ENCODE data around the gene ZBTB20. TPM values are rescaled to one million over a fixed set of nuclear protein-coding genes. Genes with fewer than 3 reads are reported as not detected.

The ZBTB20 gene
- total RNA-seq, 2 donors from 2014 or later = 55.3 to 61.2 TPM

DNA sequence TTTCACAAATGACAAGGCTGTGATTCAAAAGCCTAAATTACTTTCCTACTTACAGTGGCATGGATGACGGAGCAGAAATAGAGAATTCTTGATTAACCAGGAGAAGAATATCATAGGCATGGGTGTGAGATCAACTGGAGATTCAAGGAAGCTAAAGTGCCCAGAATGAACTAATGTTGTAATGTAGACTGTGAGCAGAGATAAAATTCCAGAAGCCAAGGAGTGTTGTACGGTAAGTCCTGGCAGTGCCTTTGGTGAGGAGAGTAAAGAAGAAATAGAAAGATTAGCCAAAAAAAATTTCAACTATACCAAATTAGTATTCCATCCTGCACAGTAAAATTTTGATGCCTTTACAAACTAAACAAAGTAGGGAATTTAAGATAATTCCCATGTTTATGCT is 75.9 kb downstream of the ZBTB20 start:
- DNase-seq (no peak), ATAC-seq (no peak)
- Mint-ChIP-seq H3K27me3 (no peaks in the 10 kb centered on the region), H3K27ac (no peak overlapping the region), H3K4me3 (no peak overlapping the region), H3K36me3 (ENCODE audit: low read depth) (peaks cover 6% of the 10 kb centered on the region), H3K4me1 (peaks cover 19% of the 10 kb centered on the region)
- no peaks in the 10 kb centered on the region for H3K9me3 ChIP-seq (ENCODE audit: control insufficient read depth, low read length, poor library complexity, severe bottlenecking)

DNA sequence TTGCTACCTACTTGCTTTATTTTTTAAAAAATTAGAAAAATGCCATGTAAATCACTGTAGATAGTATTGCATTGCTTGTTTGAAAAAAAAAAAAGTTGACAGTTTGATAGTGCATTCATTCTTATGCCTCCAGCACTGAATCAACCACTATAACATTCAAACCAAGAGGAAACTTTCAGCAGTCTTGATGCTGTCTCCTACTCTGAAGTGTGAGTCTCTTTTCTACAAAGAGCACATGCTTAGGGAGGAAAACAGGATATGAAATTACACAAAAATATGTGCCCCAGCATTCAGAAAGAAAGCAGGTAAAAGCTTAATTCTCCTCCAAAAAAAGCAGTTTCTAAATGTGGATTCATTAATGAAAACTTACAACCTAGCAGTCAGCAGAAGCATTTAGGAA is 78.3 kb downstream of the ZBTB20 start:
- H3K27me3 Mint-ChIP-seq = no peaks in the 10 kb centered on the region
- DNase-seq (no peak), ATAC-seq (no peak)
- H3K36me3 Mint-ChIP-seq (ENCODE audit: low read depth) = peaks cover 8% of the 10 kb centered on the region
- peaks cover 17% of the 10 kb centered on the region for H3K4me1 Mint-ChIP-seq
- peak overlapping the region; percentile 47 for H3K27ac Mint-ChIP-seq
- H3K4me3 Mint-ChIP-seq = no peak overlapping the region
- H3K9me3 ChIP-seq (ENCODE audit: control insufficient read depth, low read length, poor library complexity, severe bottlenecking) = no peaks in the 10 kb centered on the region

DNA sequence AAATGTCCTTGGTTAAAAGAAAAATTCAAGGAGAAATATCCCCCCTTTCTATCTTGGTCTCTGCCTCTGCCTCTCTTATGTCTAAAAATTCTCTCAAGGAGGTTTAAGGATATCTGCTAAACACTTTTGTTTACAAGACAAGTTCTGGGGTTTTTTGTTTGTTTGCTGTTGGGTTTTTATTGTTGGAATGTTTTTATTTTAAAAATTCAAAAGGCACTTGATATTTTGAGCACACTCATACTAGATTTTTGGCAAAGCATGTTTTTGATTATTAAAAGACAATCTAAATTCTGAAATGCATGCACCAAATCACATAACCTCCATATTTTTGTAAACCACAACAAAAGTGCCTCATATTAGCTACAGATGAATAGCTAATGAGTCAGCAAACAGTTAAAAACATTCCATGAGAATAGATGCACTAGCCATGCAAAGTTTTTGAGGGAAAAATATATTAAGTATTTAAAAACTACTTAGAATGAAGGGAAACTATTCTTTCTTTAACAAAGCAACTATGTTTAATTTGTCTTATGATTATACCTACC is 84.6 kb downstream of the ZBTB20 start:
- Mint-ChIP-seq H3K4me1 (peaks cover 7% of the 10 kb centered on the region), H3K36me3 (ENCODE audit: low read depth) (peaks cover 4% of the 10 kb centered on the region)

DNA sequence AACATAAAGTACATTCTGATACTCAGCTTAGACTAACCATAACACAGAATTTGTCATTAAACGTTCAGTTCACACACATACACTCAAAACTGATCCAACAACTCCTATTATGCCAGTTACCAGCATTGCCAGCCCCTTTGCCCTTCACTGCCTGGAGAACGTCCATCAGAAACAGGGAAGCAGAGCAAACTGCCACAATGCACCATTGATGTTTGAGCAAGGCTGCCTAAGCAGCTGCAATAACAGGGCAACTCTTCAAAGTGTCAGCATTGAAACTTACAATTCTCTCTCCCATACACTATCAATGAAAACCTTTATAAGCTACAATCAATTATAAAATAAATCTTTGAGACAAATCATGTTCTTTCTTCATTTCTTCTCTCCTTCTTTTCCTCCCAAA is 85.1 kb downstream of the ZBTB20 start:
- no peaks in the 10 kb centered on the region for H3K9me3 ChIP-seq (ENCODE audit: control insufficient read depth, low read length, poor library complexity, severe bottlenecking)
- Mint-ChIP-seq H3K36me3 (ENCODE audit: low read depth) (peaks cover 4% of the 10 kb centered on the region), H3K4me3 (no peak overlapping the region), H3K4me1 (peaks cover 8% of the 10 kb centered on the region), H3K27ac (peak overlapping the region; percentile 12), H3K27me3 (no peaks in the 10 kb centered on the region)
- ATAC-seq (no peak), DNase-seq (no peak)

More for the DNA sequence above, 84.6 kb downstream of the ZBTB20 start:
- no peak for DNase-seq
- peak overlapping the region; percentile 12 for H3K27ac Mint-ChIP-seq
- H3K27me3 Mint-ChIP-seq = no peaks in the 10 kb centered on the region
- no peak for ATAC-seq
- H3K9me3 ChIP-seq (ENCODE audit: control insufficient read depth, low read length, poor library complexity, severe bottlenecking) = no peaks in the 10 kb centered on the region
- no peak overlapping the region for H3K4me3 Mint-ChIP-seq

DNA sequence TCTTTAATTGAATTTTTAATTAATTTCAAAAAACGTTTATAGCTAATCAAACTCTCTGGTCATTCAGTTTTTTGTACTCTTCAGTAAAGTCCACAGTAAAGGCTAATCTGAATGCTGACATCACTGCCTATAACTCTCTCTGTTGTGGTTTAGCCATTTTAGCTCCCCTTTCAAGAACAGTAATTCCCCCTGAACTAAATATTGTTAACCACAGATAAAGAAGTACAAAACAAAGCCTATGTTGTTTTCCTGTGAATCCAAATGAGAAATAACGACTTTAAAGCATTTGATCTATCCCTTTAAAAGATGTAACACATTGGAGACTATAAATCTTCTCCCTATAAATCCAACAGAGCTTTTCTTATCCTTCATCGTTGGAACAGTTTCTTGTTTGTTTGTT is 94.2 kb downstream of the ZBTB20 start:
- ATAC-seq = no peak
- DNase-seq = no peak
- no peaks in the 10 kb centered on the region for H3K27me3 Mint-ChIP-seq
- H3K9me3 ChIP-seq (ENCODE audit: control insufficient read depth, low read length, poor library complexity, severe bottlenecking) = no peaks in the 10 kb centered on the region
- peaks cover 7% of the 10 kb centered on the region for H3K4me1 Mint-ChIP-seq
- no peaks in the 10 kb centered on the region for H3K36me3 Mint-ChIP-seq (ENCODE audit: low read depth)
- no peak overlapping the region for H3K4me3 Mint-ChIP-seq
- no peak overlapping the region for H3K27ac Mint-ChIP-seq

DNA sequence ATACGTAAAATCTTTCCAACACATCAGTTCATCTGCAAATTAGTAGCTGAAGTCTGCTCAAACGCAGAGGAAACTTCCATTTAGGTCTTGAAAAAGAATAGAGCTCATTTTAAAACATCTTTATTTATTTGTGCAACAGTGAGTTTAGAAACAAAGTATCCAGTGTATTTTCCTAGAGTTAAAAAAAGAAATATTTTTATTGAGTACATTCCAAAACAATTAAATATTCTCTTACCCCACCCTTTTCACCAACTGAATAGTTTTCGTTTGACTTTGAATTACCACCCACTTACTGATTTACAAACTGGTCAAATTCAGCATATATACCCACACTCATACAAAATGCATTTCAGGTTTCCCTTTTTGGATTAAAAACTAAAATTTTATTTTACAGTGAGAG is 104.7 kb downstream of the ZBTB20 start:
- peak overlapping the region; percentile 76 for H3K27ac Mint-ChIP-seq
- no peak for DNase-seq
- H3K4me3 Mint-ChIP-seq = no peak overlapping the region
- no peak for ATAC-seq
- peaks cover 18% of the 10 kb centered on the region for H3K4me1 Mint-ChIP-seq
- no peaks in the 10 kb centered on the region for H3K9me3 ChIP-seq (ENCODE audit: control insufficient read depth, low read length, poor library complexity, severe bottlenecking)
- peaks cover 3% of the 10 kb centered on the region for H3K36me3 Mint-ChIP-seq (ENCODE audit: low read depth)
- no peaks in the 10 kb centered on the region for H3K27me3 Mint-ChIP-seq

DNA sequence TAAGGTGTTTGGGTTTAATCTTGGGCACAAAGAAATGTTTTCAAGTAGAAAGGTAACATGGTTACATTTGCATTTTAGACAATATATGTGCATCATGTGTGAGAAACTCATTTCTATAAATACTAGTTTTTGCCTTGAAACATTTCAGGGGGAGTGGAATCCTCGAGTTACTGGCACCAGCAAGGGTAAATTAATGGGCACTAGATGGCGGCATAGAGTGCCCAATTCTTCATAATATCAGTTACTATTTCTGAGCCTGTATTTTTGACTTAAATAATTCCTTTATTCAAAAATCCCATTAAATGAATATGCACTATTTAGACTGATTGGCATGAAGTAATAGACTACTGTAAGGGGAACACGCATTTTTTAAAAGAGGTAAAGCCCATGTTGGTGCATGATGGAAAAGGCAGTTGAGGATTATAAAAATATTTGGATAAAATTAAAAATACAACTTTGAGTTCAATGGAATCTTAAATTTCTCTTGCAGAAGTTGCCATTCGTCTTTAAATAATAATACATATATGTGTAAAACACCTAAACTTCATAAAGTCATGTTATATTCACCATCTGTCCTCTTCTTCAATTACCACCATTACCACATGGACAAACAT is 106.3 kb downstream of the ZBTB20 start:
- H3K36me3 Mint-ChIP-seq (ENCODE audit: low read depth) = peaks cover 3% of the 10 kb centered on the region
- H3K27ac Mint-ChIP-seq = no peak overlapping the region
- H3K4me3 Mint-ChIP-seq = no peak overlapping the region
- peaks cover 18% of the 10 kb centered on the region for H3K4me1 Mint-ChIP-seq
- H3K9me3 ChIP-seq (ENCODE audit: control insufficient read depth, low read length, poor library complexity, severe bottlenecking) = no peaks in the 10 kb centered on the region
- H3K27me3 Mint-ChIP-seq = no peaks in the 10 kb centered on the region
- DNase-seq (peak in 1 of 3 donors; percentile 26), ATAC-seq (peak; percentile 59)

DNA sequence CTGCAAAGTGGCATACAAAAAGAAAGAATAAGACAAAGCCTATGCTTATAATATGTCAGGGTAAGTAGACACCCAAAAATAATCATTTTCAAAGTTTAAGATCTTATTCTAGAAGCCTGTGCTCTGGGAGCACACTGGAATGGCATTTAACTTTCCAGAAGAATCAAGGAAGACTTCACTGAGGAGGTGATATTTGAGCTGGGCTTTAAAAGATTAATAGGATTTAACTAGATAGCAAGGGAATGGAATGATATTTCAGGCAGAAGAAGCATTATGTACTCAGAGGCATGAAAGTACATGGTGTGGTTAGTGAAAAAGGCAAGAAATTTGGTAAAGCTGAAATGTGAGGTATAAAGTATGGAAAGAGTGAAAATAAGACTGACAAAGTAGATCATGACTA is 106.8 kb downstream of the ZBTB20 start:
- Mint-ChIP-seq H3K27me3 (no peaks in the 10 kb centered on the region), H3K27ac (no peak overlapping the region)

DNA sequence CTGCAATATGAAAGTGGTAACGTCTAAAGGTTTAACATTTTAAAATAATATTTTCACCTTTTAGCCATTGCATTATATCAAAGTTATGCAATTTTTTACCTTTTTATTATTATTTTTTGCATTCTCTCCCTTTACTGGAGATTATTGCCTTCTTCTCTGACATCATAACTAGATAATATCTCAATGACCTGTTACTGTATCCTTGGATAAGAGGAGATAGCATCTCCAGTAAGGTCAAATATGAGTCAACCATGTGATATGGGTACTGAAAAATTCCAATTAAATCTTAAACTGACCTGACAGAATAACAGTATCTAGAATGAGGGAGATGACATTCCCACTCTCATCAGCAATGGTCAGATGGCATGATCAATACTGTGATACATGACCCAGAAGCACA is 108.3 kb downstream of the ZBTB20 start:
- no peak for DNase-seq
- H3K36me3 Mint-ChIP-seq (ENCODE audit: low read depth) = peaks cover 5% of the 10 kb centered on the region
- H3K27me3 Mint-ChIP-seq = no peaks in the 10 kb centered on the region
- peaks cover 18% of the 10 kb centered on the region for H3K4me1 Mint-ChIP-seq
- H3K4me3 Mint-ChIP-seq = no peak overlapping the region
- no peak for ATAC-seq
- no peak overlapping the region for H3K27ac Mint-ChIP-seq
- no peaks in the 10 kb centered on the region for H3K9me3 ChIP-seq (ENCODE audit: control insufficient read depth, low read length, poor library complexity, severe bottlenecking)

More for the DNA sequence above, 106.8 kb downstream of the ZBTB20 start:
- no peaks in the 10 kb centered on the region for H3K9me3 ChIP-seq (ENCODE audit: control insufficient read depth, low read length, poor library complexity, severe bottlenecking)
- DNase-seq (no peak), ATAC-seq (no peak)
- H3K36me3 Mint-ChIP-seq (ENCODE audit: low read depth) = peaks cover 3% of the 10 kb centered on the region
- H3K4me1 Mint-ChIP-seq = peaks cover 18% of the 10 kb centered on the region
- H3K4me3 Mint-ChIP-seq = no peak overlapping the region

DNA sequence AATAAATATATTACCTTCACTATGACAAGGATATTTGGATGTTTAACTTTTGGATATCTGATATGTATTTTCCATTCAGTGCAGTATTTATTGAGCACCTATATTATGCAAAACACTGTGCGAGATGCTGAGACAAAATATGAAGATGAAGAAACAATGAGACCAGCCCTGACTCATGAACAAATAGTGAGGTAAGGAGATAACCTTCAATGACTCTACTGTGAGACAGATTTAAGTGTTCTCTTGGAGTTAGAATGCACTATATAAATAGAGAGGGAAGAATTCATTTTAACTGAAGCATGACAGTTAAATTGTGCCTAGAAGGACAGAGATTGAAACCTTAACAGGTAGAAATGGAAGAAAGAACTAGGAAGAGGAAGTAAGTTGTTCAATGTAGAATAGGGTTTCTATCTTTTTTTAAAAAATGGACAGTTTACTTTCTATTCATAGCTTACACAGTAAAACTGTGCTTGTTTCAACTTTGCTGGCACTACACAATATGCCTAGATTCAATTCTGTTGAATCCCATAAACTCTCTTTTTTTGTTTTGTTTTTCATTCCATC is 124.2 kb downstream of the ZBTB20 start:
- peaks cover 11% of the 10 kb centered on the region for H3K4me1 Mint-ChIP-seq
- ATAC-seq = no peak
- no peak overlapping the region for H3K27ac Mint-ChIP-seq
- no peaks in the 10 kb centered on the region for H3K27me3 Mint-ChIP-seq
- peaks cover 5% of the 10 kb centered on the region for H3K36me3 Mint-ChIP-seq (ENCODE audit: low read depth)
- no peak overlapping the region for H3K4me3 Mint-ChIP-seq
- no peaks in the 10 kb centered on the region for H3K9me3 ChIP-seq (ENCODE audit: control insufficient read depth, low read length, poor library complexity, severe bottlenecking)
- DNase-seq = no peak

DNA sequence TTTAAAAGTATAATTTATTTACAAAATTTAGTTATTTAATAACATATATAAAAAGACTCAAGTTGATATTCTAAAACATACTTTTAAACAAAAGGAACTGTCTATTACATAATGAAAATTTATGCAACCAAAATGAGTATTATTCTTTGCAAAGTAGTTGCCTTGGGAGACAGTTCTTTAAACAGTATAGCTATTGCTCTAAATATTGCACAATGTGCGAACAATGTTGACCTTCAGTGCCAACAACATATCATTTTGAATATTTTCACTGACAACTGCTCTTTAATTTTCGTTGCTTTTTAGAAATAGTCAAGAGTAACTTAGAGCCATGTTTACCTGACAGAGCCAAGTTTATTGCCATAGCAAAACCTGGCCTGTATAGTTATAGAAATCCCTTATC is 124.9 kb downstream of the ZBTB20 start:
- Mint-ChIP-seq H3K36me3 (ENCODE audit: low read depth) (peaks cover 5% of the 10 kb centered on the region), H3K27ac (no peak overlapping the region), H3K27me3 (no peaks in the 10 kb centered on the region), H3K4me3 (no peak overlapping the region), H3K4me1 (peaks cover 11% of the 10 kb centered on the region)
- H3K9me3 ChIP-seq (ENCODE audit: control insufficient read depth, low read length, poor library complexity, severe bottlenecking) = no peaks in the 10 kb centered on the region
- no peak for DNase-seq
- ATAC-seq = no peak

DNA sequence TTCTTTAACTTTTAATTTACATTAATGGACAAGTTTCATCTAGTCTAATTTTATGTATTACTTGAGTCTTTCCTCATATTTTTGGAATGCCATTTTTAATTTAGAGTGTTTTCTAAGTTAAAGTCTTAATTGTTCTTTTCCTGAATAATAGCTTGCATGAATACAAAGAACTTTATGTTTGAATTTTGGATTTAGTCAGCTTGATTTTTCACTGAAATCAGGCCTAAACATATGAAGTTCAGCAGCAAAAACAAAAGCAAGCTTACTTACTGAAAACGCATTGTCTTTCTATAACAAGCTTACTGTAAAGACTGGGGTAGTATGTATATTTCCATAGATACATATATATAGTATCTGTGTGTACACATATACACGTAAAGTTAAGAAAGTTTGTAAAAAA is 126.0 kb downstream of the ZBTB20 start:
- Mint-ChIP-seq H3K27ac (no peak overlapping the region), H3K4me1 (peaks cover 11% of the 10 kb centered on the region), H3K27me3 (no peaks in the 10 kb centered on the region), H3K4me3 (no peak overlapping the region), H3K36me3 (ENCODE audit: low read depth) (peaks cover 5% of the 10 kb centered on the region)
- ATAC-seq = no peak
- H3K9me3 ChIP-seq (ENCODE audit: control insufficient read depth, low read length, poor library complexity, severe bottlenecking) = no peaks in the 10 kb centered on the region
- DNase-seq = no peak

DNA sequence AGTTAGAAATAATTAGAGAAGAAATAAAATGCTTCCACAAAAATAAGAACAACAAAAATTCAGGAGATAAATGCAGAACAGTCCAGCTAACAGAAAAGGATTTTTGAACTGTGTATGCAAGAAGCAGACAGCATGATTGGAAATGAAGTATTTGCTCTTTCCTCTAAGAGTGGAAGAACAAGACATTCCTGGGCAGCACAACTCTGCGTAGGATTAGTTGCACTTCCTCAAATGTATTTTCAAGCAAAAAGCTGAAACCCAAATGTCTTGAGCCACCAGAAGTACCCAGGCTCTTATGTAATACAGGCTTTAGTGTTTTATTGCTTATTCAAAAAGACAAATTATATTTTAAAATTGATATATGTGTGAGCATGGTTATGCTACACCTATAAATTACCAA is 127.2 kb downstream of the ZBTB20 start:
- H3K9me3 ChIP-seq (ENCODE audit: control insufficient read depth, low read length, poor library complexity, severe bottlenecking) = no peaks in the 10 kb centered on the region
- H3K4me3 Mint-ChIP-seq = no peak overlapping the region
- H3K27me3 Mint-ChIP-seq = no peaks in the 10 kb centered on the region
- DNase-seq = no peak
- ATAC-seq = no peak
- H3K4me1 Mint-ChIP-seq = peaks cover 9% of the 10 kb centered on the region
- H3K27ac Mint-ChIP-seq = no peak overlapping the region
- H3K36me3 Mint-ChIP-seq (ENCODE audit: low read depth) = peaks cover 5% of the 10 kb centered on the region

DNA sequence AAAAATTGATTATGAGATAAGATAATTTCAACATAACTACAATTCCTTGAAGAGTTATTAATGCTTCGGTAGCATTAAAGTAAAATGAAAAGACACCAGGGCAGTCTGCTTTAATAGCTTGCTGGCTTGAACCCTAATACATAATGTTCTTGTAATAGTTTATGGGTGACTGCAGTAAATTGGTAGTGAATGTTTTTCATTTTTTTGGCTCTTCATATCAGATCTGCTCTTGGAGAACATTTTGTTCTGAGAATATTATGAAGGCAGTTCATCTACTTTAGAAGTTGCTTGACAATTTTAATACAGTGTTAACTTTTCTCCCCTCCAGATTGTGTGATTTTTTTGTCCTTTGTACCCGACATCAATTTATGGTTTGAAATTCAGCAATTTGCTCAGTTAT is 128.4 kb downstream of the ZBTB20 start:
- H3K36me3 Mint-ChIP-seq (ENCODE audit: low read depth) = peaks cover 5% of the 10 kb centered on the region
- no peak overlapping the region for H3K27ac Mint-ChIP-seq
- H3K27me3 Mint-ChIP-seq = no peaks in the 10 kb centered on the region
- H3K9me3 ChIP-seq (ENCODE audit: control insufficient read depth, low read length, poor library complexity, severe bottlenecking) = no peaks in the 10 kb centered on the region
- peaks cover 8% of the 10 kb centered on the region for H3K4me1 Mint-ChIP-seq
- DNase-seq = no peak
- no peak for ATAC-seq
- no peak overlapping the region for H3K4me3 Mint-ChIP-seq

Measured in T-helper 17 cell (primary cell).